ENCODE results near the gene ENHO.

Gene ENHO

GRCh38 chr9:34520096-34520495 is 2.7 kb downstream of the ENHO start:
- CTCF ChIA-PET = interaction anchor here (0.9 to 11.1 kb wide), 3 partner anchors 18 to 115 kb away, joined by 3 to 97 read pairs (median 6); no protein-coding TSS in a partner anchor
- no peak overlapping the region for H3K4me3 ChIP-seq (ENCODE audit: low read depth, low read length)
- TF ChIP-seq CTCF (IDR thresholded peaks at IDR 0.05; ENCODE audit: insufficient read depth, low read length, missing control alignments) = no peak
- DNase-seq (ENCODE audit: low read depth, low spot score) = no peak
- POLR2A ChIA-PET = no interaction called here

GRCh38 chr9:34519321-34520020 is 3.3 kb downstream of the ENHO start:
- DNase-seq (ENCODE audit: low read depth, low spot score) = no peak
- POLR2A ChIA-PET = interaction anchor here (0.7 kb wide), 1 partner anchor 99 kb away, joined by 3 read pairs; no protein-coding TSS in a partner anchor
- no peak for TF ChIP-seq CTCF (IDR thresholded peaks at IDR 0.05; ENCODE audit: insufficient read depth, low read length, missing control alignments)
- CTCF ChIA-PET = interaction anchor here (0.9 to 11.1 kb wide), 4 partner anchors 13 to 115 kb away, joined by 3 to 97 read pairs (median 4); no protein-coding TSS in a partner anchor
- no peak overlapping the region for H3K4me3 ChIP-seq (ENCODE audit: low read depth, low read length)

- no peak for DNase-seq (ENCODE audit: low read depth, low spot score)
- no peak overlapping the region for H3K4me3 ChIP-seq (ENCODE audit: low read depth, low read length)
- POLR2A ChIA-PET = interaction anchor here (0.7 kb wide), 1 partner anchor 99 kb away, joined by 3 read pairs; no protein-coding TSS in a partner anchor
- CTCF ChIA-PET = interaction anchor here (1.1 to 11.1 kb wide), 2 partner anchors 14 to 17 kb away, joined by 3 to 97 read pairs; no protein-coding TSS in a partner anchor
- TF ChIP-seq CTCF (IDR thresholded peaks at IDR 0.05; ENCODE audit: insufficient read depth, low read length, missing control alignments) = no peak
Observed at GRCh38 chr9:34518896-34519295, 3.9 kb downstream of the ENHO start.

- no peak for DNase-seq (ENCODE audit: low read depth, low spot score)
- POLR2A ChIA-PET = no interaction called here
- no peak overlapping the region for H3K4me3 ChIP-seq (ENCODE audit: low read depth, low read length)
- TF ChIP-seq CTCF (IDR thresholded peaks at IDR 0.05; ENCODE audit: insufficient read depth, low read length, missing control alignments) = no peak
- CTCF ChIA-PET = interaction anchor here (0.9 to 11.1 kb wide), 2 partner anchors 16 to 87 kb away, joined by 3 to 97 read pairs; no protein-coding TSS in a partner anchor
Observed at GRCh38 chr9:34518110-34518616, 4.6 kb downstream of the ENHO start.

- CTCF ChIA-PET = interaction anchor here (0.8 to 11.1 kb wide), 4 partner anchors 8 to 113 kb away, joined by 3 to 97 read pairs (median 3); no protein-coding TSS in a partner anchor
Observed at GRCh38 chr9:34517185-34517584, 5.6 kb downstream of the ENHO start.

More at GRCh38 chr9:34517185-34517584, 5.6 kb downstream of the ENHO start:
- DNase-seq (ENCODE audit: low read depth, low spot score) = no peak
- no peak overlapping the region for H3K4me3 ChIP-seq (ENCODE audit: low read depth, low read length)
- TF ChIP-seq CTCF (IDR thresholded peaks at IDR 0.05; ENCODE audit: insufficient read depth, low read length, missing control alignments) = no peak
- POLR2A ChIA-PET = no interaction called here
